CD4-positive, CD25-positive, alpha-beta regulatory T cell (primary cell): Measurements from ENCODE around the gene MRE11. TPM values are rescaled to one million over a fixed set of nuclear protein-coding genes. Genes with fewer than 3 reads are reported as not detected.

Experiments
- ATAC-seq, 2 donors: fragments of 150-1000 bp; cut with Tn5 transposase; one replicate each; pipeline ENCODE4 v1.10.0; 2021; ENCODE audit warnings: low read depth in 2 of 2, moderate number of reproducible peaks in 2 of 2, moderate library complexity in 1 of 2
- DNase-seq, 3 donors: peaks; one replicate each; pipeline versions ENCODE4 v3.0.0 to v3.0.0-alpha.2; 2012 to 2022; ENCODE audit warnings: mixed read lengths in 1 of 3
- H3K27ac ChIP-seq: one replicate; pipeline ENCODE4 v1.7.0; 2013; ENCODE audit warnings: mild to moderate bottlenecking, low read length; ENCODE audit not compliant: insufficient read depth, poor library complexity, severe bottlenecking
- H3K27me3 ChIP-seq: one replicate; pipeline ENCODE4 v1.7.0; 2013; ENCODE audit warnings: low read length; ENCODE audit not compliant: control insufficient read depth, insufficient read depth
- H3K36me3 ChIP-seq: one replicate; pipeline ENCODE4 v1.7.0; 2013; ENCODE audit warnings: mild to moderate bottlenecking, low read length, moderate library complexity; ENCODE audit not compliant: control insufficient read depth, insufficient read depth
- H3K4me1 ChIP-seq: 2 replicates; pipeline ENCODE4 v1.7.0; 2013; ENCODE audit warnings: mild to moderate bottlenecking, low read length; ENCODE audit not compliant: insufficient read depth, control insufficient read depth, poor library complexity, severe bottlenecking
- H3K4me3 ChIP-seq: one replicate; pipeline ENCODE4 v1.7.0; 2013; ENCODE audit warnings: low read depth, mild to moderate bottlenecking, low read length, moderate library complexity
- H3K9me3 ChIP-seq, 2 experiments: 1 replicate in 1 of 2; 2 replicates in 1 of 2; pipeline ENCODE4 v1.7.0; 2013; ENCODE audit warnings: low read length in 2 of 2, mild to moderate bottlenecking in 1 of 2, moderate library complexity in 1 of 2; ENCODE audit not compliant: control insufficient read depth in 2 of 2
- H3K27ac Mint-ChIP-seq, 3 donors: one replicate each; pipeline ENCODE4 v1.8.0; 2020 to 2022; ENCODE audit warnings: mild to moderate bottlenecking in 3 of 3, mixed read lengths in 3 of 3, moderate library complexity in 2 of 3
- H3K27me3 Mint-ChIP-seq: one replicate; pipeline ENCODE4 v1.8.0; 2022; ENCODE audit warnings: mild to moderate bottlenecking, mixed read lengths
- H3K36me3 Mint-ChIP-seq: one replicate; pipeline ENCODE4 v1.8.0; 2020; ENCODE audit warnings: mixed read lengths
- H3K4me1 Mint-ChIP-seq, 4 donors: one replicate each; pipeline ENCODE4 v1.8.0; 2020 to 2022; ENCODE audit warnings: mixed read lengths in 4 of 4, mild to moderate bottlenecking in 1 of 4
- H3K4me3 Mint-ChIP-seq, 4 donors: one replicate each; pipeline ENCODE4 v1.8.0; 2020 to 2022; ENCODE audit warnings: mild to moderate bottlenecking in 4 of 4, mixed read lengths in 4 of 4, moderate library complexity in 3 of 4
- H3K9me3 Mint-ChIP-seq, 7 donors: one replicate each; pipeline ENCODE4 v1.8.0; 2020 to 2022; ENCODE audit warnings: mixed read lengths in 7 of 7, mild to moderate bottlenecking in 3 of 7, moderate library complexity in 2 of 7
- polyA plus RNA-seq, 4 donors: library from polyadenylated mRNA; unstranded; fragments of 300-500 nt; fragmentation: Illumina TruSeq; gene quantifications; one replicate each; pipeline ENCODE4 v1.2.3, GENCODE V29; 2021
- total RNA-seq: library from RNA; stranded (reverse); gene quantifications from one replicate; pipeline ENCODE4 v1.2.3, GENCODE V29; 2022

The MRE11 gene
- total and polyA plus RNA-seq, 5 donors from 2014 or later, result 12.8 to 26.5 (median 15.8) TPM

GRCh38 chr11:94449437-94449836, 44.2 kb downstream of the MRE11 start:
- H3K4me3 ChIP-seq, result no peak overlapping the region
- Mint-ChIP-seq H3K27me3 (no peaks in the 10 kb centered on the region), H3K36me3 (peaks cover 35% of the 10 kb centered on the region), H3K4me3 (no peak overlapping the region), H3K4me1 (no peaks in the 10 kb centered on the region), H3K9me3 (peaks cover 0 to 1% (median 0%) of the 10 kb centered on the region in 7 donors), H3K27ac (no peak overlapping the region)
- H3K27ac ChIP-seq, result no peak overlapping the region
- H3K36me3 ChIP-seq, result peaks cover 20% of the 10 kb centered on the region
- no peaks in the 10 kb centered on the region for H3K9me3 ChIP-seq
- no peak for ATAC-seq
- no peak for DNase-seq
- no peaks in the 10 kb centered on the region for H3K27me3 ChIP-seq
- H3K4me1 ChIP-seq, result no peaks in the 10 kb centered on the region

GRCh38 chr11:94449029-94449428, 44.6 kb downstream of the MRE11 start:
- Mint-ChIP-seq H3K4me3 (no peak overlapping the region), H3K9me3 (peaks cover 0 to 1% (median 0%) of the 10 kb centered on the region in 7 donors), H3K36me3 (peaks cover 39% of the 10 kb centered on the region), H3K27ac (no peak overlapping the region), H3K27me3 (no peaks in the 10 kb centered on the region), H3K4me1 (no peaks in the 10 kb centered on the region)
- Histone ChIP-seq H3K4me3 (no peak overlapping the region), H3K9me3 (no peaks in the 10 kb centered on the region), H3K27me3 (no peaks in the 10 kb centered on the region), H3K27ac (no peak overlapping the region), H3K4me1 (no peaks in the 10 kb centered on the region), H3K36me3 (peaks cover 23% of the 10 kb centered on the region)
- DNase-seq, result no peak
- ATAC-seq, result no peak

- H3K4me1 Mint-ChIP-seq, result no peaks in the 10 kb centered on the region
- Histone ChIP-seq H3K27ac (no peak overlapping the region), H3K9me3 (no peaks in the 10 kb centered on the region), H3K4me1 (no peaks in the 10 kb centered on the region), H3K27me3 (no peaks in the 10 kb centered on the region), H3K4me3 (no peak overlapping the region), H3K36me3 (peaks cover 29% of the 10 kb centered on the region)
- no peak for ATAC-seq
- DNase-seq, result no peak
- H3K27ac Mint-ChIP-seq, result no peak overlapping the region
- H3K9me3 Mint-ChIP-seq, result no peaks in the 10 kb centered on the region
- peaks cover 39% of the 10 kb centered on the region for H3K36me3 Mint-ChIP-seq
- no peaks in the 10 kb centered on the region for H3K27me3 Mint-ChIP-seq
- no peak overlapping the region for H3K4me3 Mint-ChIP-seq
These were observed 46.5 kb downstream of the MRE11 start for GRCh38 chr11:94447149-94447548.

GRCh38 chr11:94445641-94446040, 48.0 kb downstream of the MRE11 start:
- no peak overlapping the region for H3K27ac Mint-ChIP-seq
- DNase-seq (no peak), ATAC-seq (no peak)
- Histone ChIP-seq H3K27ac (no peak overlapping the region), H3K27me3 (no peaks in the 10 kb centered on the region), H3K4me1 (no peaks in the 10 kb centered on the region), H3K9me3 (no peaks in the 10 kb centered on the region), H3K36me3 (peaks cover 31% of the 10 kb centered on the region), H3K4me3 (no peak overlapping the region)
- peaks cover 43% of the 10 kb centered on the region for H3K36me3 Mint-ChIP-seq
- H3K9me3 Mint-ChIP-seq, result no peaks in the 10 kb centered on the region
- peaks cover 0 to 5% (median 0%) of the 10 kb centered on the region in 4 donors for H3K4me1 Mint-ChIP-seq
- no peak overlapping the region for H3K4me3 Mint-ChIP-seq
- no peaks in the 10 kb centered on the region for H3K27me3 Mint-ChIP-seq

- DNase-seq (no peak), ATAC-seq (no peak)
- no peaks in the 10 kb centered on the region for H3K9me3 ChIP-seq
- Mint-ChIP-seq H3K9me3 (peaks cover 0 to 3% (median 0%) of the 10 kb centered on the region in 7 donors), H3K4me3 (no peak overlapping the region), H3K4me1 (peaks cover 0 to 6% (median 2%) of the 10 kb centered on the region in 4 donors), H3K27me3 (no peaks in the 10 kb centered on the region), H3K36me3 (peaks cover 63% of the 10 kb centered on the region), H3K27ac (peak overlapping the region in 2 of 3 donors; percentile 11 to 26)
- no peaks in the 10 kb centered on the region for H3K27me3 ChIP-seq
- H3K27ac ChIP-seq, result no peak overlapping the region
- peaks cover 55% of the 10 kb centered on the region for H3K36me3 ChIP-seq
- H3K4me3 ChIP-seq, result no peak overlapping the region
- no peaks in the 10 kb centered on the region for H3K4me1 ChIP-seq
These were observed 60.6 kb downstream of the MRE11 start for GRCh38 chr11:94433049-94433448.

DNA sequence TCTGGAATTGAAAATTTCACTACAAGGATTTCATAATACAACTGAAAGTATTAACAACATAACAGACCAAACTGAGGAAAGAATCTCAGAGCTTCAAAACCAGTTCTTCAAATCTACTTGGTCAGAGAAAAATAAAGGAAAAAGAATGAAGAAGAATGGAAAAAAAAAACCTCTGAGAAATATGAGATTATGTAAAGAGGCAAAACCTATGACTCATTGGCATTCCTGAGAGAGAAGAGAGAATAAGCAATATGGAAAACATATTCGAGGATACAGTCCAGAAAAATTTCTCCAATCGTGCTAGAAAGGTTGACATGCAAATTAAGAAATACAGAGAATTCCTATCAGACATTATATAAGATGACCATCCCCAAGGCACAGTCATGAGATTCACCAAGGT, 69.0 kb downstream of the MRE11 start:
- Histone ChIP-seq H3K27me3 (no peaks in the 10 kb centered on the region), H3K4me3 (no peak overlapping the region), H3K27ac (no peak overlapping the region), H3K9me3 (no peaks in the 10 kb centered on the region), H3K36me3 (peaks cover 57% of the 10 kb centered on the region), H3K4me1 (no peaks in the 10 kb centered on the region)
- Mint-ChIP-seq H3K36me3 (peaks cover 67% of the 10 kb centered on the region), H3K4me1 (peaks cover 0 to 11% (median 9%) of the 10 kb centered on the region in 4 donors), H3K9me3 (peaks cover 0 to 6% (median 3%) of the 10 kb centered on the region in 7 donors), H3K27ac (no peak overlapping the region), H3K27me3 (no peaks in the 10 kb centered on the region), H3K4me3 (no peak overlapping the region)
- no peak for DNase-seq
- no peak for ATAC-seq

GRCh38 chr11:94424011-94424410, 69.6 kb downstream of the MRE11 start:
- no peak for DNase-seq
- H3K4me3 ChIP-seq, result no peak overlapping the region
- peaks cover 0 to 6% (median 3%) of the 10 kb centered on the region in 7 donors for H3K9me3 Mint-ChIP-seq
- H3K36me3 Mint-ChIP-seq, result peaks cover 65% of the 10 kb centered on the region
- no peaks in the 10 kb centered on the region for H3K27me3 Mint-ChIP-seq
- peaks cover 52% of the 10 kb centered on the region for H3K36me3 ChIP-seq
- H3K4me1 Mint-ChIP-seq, result peaks cover 0 to 11% (median 9%) of the 10 kb centered on the region in 4 donors
- H3K27me3 ChIP-seq, result no peaks in the 10 kb centered on the region
- no peaks in the 10 kb centered on the region for H3K4me1 ChIP-seq
- no peak overlapping the region for H3K27ac ChIP-seq
- ATAC-seq, result no peak
- no peaks in the 10 kb centered on the region for H3K9me3 ChIP-seq
- H3K4me3 Mint-ChIP-seq, result no peak overlapping the region
- no peak overlapping the region for H3K27ac Mint-ChIP-seq

- peaks cover 1 to 11% (median 9%) of the 10 kb centered on the region in 4 donors for H3K4me1 Mint-ChIP-seq
These were observed 70.1 kb downstream of the MRE11 start for GRCh38 chr11:94423507-94423906.

More at GRCh38 chr11:94423507-94423906, 70.1 kb downstream of the MRE11 start:
- Histone ChIP-seq H3K4me1 (no peaks in the 10 kb centered on the region), H3K4me3 (no peak overlapping the region), H3K27ac (no peak overlapping the region), H3K27me3 (no peaks in the 10 kb centered on the region), H3K36me3 (peaks cover 48% of the 10 kb centered on the region), H3K9me3 (no peaks in the 10 kb centered on the region)
- no peak for ATAC-seq
- Mint-ChIP-seq H3K36me3 (peaks cover 61% of the 10 kb centered on the region), H3K9me3 (peaks cover 0 to 6% (median 3%) of the 10 kb centered on the region in 7 donors), H3K27ac (no peak overlapping the region), H3K4me3 (no peak overlapping the region), H3K27me3 (no peaks in the 10 kb centered on the region)
- no peak for DNase-seq
